ENCODE measurements around the gene PTPRM. TPM values are rescaled to one million over a fixed set of nuclear protein-coding genes. Genes with fewer than 3 reads are reported as not detected.

Gene PTPRM
- total and polyA plus RNA-seq, 2 of the 4 experiments (the other 2 are of a cell fraction) = 28.3 to 51.2 TPM

GRCh38 chr18:7896805-7897518 lies 329.8 kb downstream of the PTPRM start:
- Histone ChIP-seq H2AK5ac (ENCODE audit: low read depth, low read length) (no peak overlapping the region), H2BK5ac (ENCODE audit: low read depth, low read length, poor library complexity, severe bottlenecking) (no peak overlapping the region), H4K20me1 (ENCODE audit: insufficient read depth, low read length) (no peaks in the 10 kb centered on the region), H3K14ac (replicated peaks; ENCODE audit: low read depth, low read length) (no peak overlapping the region), H2BK15ac (ENCODE audit: low read depth, low read length) (no peak overlapping the region), H3K4me1 (ENCODE audit: control insufficient read depth, insufficient read depth, low read length) (peaks cover 5% of the 10 kb centered on the region), H3K18ac (ENCODE audit: low read depth, low read length) (no peak overlapping the region; the same call in 1 of the 2 replicates), H4K5ac (ENCODE audit: low read depth, low read length) (no peak overlapping the region), H2BK20ac (ENCODE audit: low read depth, low read length) (no peak overlapping the region), H3K27me3 (ENCODE audit: control insufficient read depth, insufficient read depth, low read length) (no peaks in the 10 kb centered on the region), H3K27ac (ENCODE audit: insufficient read depth, low read length) (no peak overlapping the region), H3K4me2 (ENCODE audit: low read depth, low read length) (no peak overlapping the region), H2AK9ac (replicated peaks; ENCODE audit: low read depth, low read length, poor library complexity) (no peak overlapping the region), H3K9ac (ENCODE audit: low read depth, low read length) (no peak overlapping the region), H3K23ac (ENCODE audit: low read depth, low read length) (no peak overlapping the region), H3K56ac (ENCODE audit: extremely low read depth, insufficient read depth, low read length) (no peak overlapping the region), H3K4ac (ENCODE audit: low read depth, low read length) (no peak overlapping the region), H2AFZ (replicated peaks; ENCODE audit: low read length, poor library complexity) (no peak overlapping the region), H3K9me3 (ENCODE audit: control insufficient read depth, insufficient read depth, low read length) (no peaks in the 10 kb centered on the region), H2BK120ac (ENCODE audit: low read depth, low read length) (no peak overlapping the region), H3K9me1 (ENCODE audit: insufficient read depth, low read length) (no peaks in the 10 kb centered on the region; the same call in 1 of the 2 replicates), H3K4me3 (ENCODE audit: insufficient read depth, low read depth, low read length) (no peak overlapping the region), H3K79me1 (ENCODE audit: low read depth in 1 of 2, low read length in 2 of 2) (peaks cover 4 to 8% of the 10 kb centered on the region in 2 experiments; a peak in 1 of 4 replicates), H4K8ac (ENCODE audit: low read depth in 2 of 2, low read length in 2 of 2) (no peak overlapping the region), H3K36me3 (ENCODE audit: control insufficient read depth, insufficient read depth, low read length) (no peaks in the 10 kb centered on the region), H4K91ac (ENCODE audit: insufficient read depth, low read depth, low read length) (no peak overlapping the region)
- intact Hi-C loops (cut with micrococcal nuclease) (no loop called here), dilution Hi-C loops (cut with HindIII; ENCODE audit: low sequenced_read_pairs, unreplicated experiment) (no loop called here), in situ Hi-C loops (cut with MboI; ENCODE audit: low sequenced_read_pairs) (no loop called here)
- DNase-seq = no peak
- ChIA-PET CTCF (no interaction called here), POLR2A (ENCODE audit: unreplicated experiment) (no interaction called here)
- no CpG with 5 or more reads among the region's 6 CpGs for WGBS, 2 experiments (ENCODE audit: extremely low coverage in 2 of 2, insufficient read length in 1 of 2)
- TF ChIP-seq FOS (IDR thresholded peaks at IDR 0.05; ENCODE audit: low read depth, low read length) = no peak
- no peak for TF ChIP-seq RAD21 (IDR thresholded peaks at IDR 0.05; ENCODE audit: low read length)
- no peak for TF ChIP-seq MAFK (IDR thresholded peaks at IDR 0.05; ENCODE audit: low read depth, low read length)
- no peak for TF ChIP-seq RCOR1 (IDR thresholded peaks at IDR 0.05; ENCODE audit: insufficient replicate concordance, low read length)
- TF ChIP-seq, protein P1, sequence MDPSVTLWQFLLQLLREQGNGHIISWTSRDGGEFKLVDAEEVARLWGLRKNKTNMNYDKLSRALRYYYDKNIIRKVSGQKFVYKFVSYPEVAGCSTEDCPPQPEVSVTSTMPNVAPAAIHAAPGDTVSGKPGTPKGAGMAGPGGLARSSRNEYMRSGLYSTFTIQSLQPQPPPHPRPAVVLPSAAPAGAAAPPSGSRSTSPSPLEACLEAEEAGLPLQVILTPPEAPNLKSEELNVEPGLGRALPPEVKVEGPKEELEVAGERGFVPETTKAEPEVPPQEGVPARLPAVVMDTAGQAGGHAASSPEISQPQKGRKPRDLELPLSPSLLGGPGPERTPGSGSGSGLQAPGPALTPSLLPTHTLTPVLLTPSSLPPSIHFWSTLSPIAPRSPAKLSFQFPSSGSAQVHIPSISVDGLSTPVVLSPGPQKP (IDR thresholded peaks at IDR 0.05; ENCODE audit: borderline replicate concordance, low read depth, low read length) = no peak
- TF ChIP-seq CTCF (conservative IDR thresholded peaks at IDR 0.05; ENCODE audit: low read depth, low read length) = no peak
- TF ChIP-seq RFX5 (IDR thresholded peaks at IDR 0.05; ENCODE audit: low read depth, low read length) = no peak
- no peak for ATAC-seq (ENCODE audit: low read depth)
- no TSS peak for BruUV-seq (replicated peaks)
